ENCODE results near the gene LCAT. TPM values are rescaled to one million over a fixed set of nuclear protein-coding genes. Genes with fewer than 3 reads are reported as not detected.

The LCAT gene
- total and polyA plus RNA-seq, 8 donors = 10.1 to 20.7 (median 17.6) TPM

DNA sequence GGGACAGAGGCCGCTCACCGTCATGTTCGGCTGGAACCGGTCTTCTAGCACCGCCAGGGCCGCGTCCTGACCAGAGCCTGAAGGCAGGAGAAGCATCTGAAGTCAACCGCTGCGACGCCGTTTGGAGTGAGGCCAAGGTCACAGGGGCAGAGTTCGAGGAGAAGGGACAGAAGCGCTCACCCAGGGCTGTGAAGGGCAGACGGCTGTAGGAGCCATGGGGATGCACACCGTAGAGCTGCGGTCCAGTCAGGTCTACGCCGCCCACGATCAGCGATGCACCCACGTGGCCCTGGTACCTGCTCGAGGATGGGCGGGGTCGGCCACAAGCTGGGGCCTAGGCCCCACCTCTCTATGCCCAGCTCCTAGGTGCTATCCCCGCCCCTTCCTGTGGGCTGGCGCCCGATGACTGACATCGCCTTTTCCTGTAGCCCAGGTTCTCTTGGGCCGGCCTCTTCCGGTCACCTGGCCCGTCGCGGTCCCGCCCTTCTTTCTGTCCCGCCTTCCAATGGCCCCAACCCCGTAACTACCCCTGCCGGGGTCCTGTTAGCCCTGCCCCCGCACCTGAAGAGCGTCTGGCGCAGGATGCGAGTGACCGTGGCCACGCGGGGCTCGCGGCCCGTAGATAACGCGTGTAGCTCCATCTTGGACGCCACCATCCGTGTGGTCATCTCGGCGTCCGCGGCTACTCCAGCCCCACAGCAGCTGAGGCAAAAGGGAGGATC, 8.4 kb downstream of the LCAT start:
- DNase-seq = peak; percentile 97 to 99
- Histone ChIP-seq H3K36me3 (peaks cover 5 to 54% (median 38%) of the 10 kb centered on the region in 4 donors), H3K4me1 (peaks cover 27 to 39% (median 36%) of the 10 kb centered on the region in 4 donors), H3K9me3 (no peaks in the 10 kb centered on the region), H3K4me3 (peak overlapping the region; percentile 75 to 89 (median 88)), H3K27ac (peak overlapping the region; percentile 81 to 99 (median 97)), H3K27me3 (no peaks in the 10 kb centered on the region)
- WGBS, 5 donors = 2 to 6% (median 3%) methylated on average over 25 to 55 of the region's 55 CpGs
- TF ChIP-seq POLR2A (IDR thresholded peaks at IDR 0.05) (no peak), POLR2AphosphoS5 (IDR thresholded peaks at IDR 0.05) (peak; percentile 29 to 94 (median 80)), CTCF (IDR thresholded peaks at IDR 0.05) (peak in 1 of 7 experiments; percentile 17), EP300 (IDR thresholded peaks at IDR 0.05) (no peak)
- intact Hi-C loops (cut with DNase I; ENCODE audit: low total_unique reads) = loop anchor here (10.0 kb wide), 1 partner anchor 111 kb away; no protein-coding TSS in a partner anchor

DNA sequence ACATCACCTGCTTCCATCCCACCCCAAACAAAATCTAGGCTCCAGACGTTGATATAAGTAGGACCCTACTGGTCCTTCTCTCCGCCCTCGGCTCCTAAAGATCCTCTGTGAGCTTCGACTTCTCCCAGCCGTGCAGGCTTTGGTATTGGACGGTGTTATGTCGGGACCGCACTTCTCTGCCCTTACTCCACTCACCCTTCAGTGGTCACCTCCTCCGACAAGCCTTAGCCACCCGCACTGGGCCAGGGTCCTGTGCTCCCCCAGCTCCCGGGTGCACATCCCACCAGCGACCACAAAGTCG, 8.9 kb downstream of the LCAT start:
- Histone ChIP-seq H3K27me3 (no peaks in the 10 kb centered on the region), H3K36me3 (peaks cover 8 to 56% (median 41%) of the 10 kb centered on the region in 4 donors), H3K9me3 (no peaks in the 10 kb centered on the region), H3K4me3 (peak overlapping the region; percentile 75 to 89 (median 88)), H3K4me1 (peaks cover 25 to 35% (median 32%) of the 10 kb centered on the region in 4 donors), H3K27ac (peak overlapping the region; percentile 6 to 99 (median 97))
- TF ChIP-seq POLR2AphosphoS5 (IDR thresholded peaks at IDR 0.05) = no peak
- TF ChIP-seq EP300 (IDR thresholded peaks at IDR 0.05) = no peak
- TF ChIP-seq CTCF (IDR thresholded peaks at IDR 0.05) = no peak
- no peak for TF ChIP-seq POLR2A (IDR thresholded peaks at IDR 0.05)
- DNase-seq = no peak
- intact Hi-C loops (cut with DNase I; ENCODE audit: low total_unique reads) = loop anchor here (10.0 kb wide), 1 partner anchor 110 kb away; no protein-coding TSS in a partner anchor
- WGBS, 5 donors = 17 to 57% (median 30%) methylated on average over 9 to 13 of the region's 13 CpGs

DNA sequence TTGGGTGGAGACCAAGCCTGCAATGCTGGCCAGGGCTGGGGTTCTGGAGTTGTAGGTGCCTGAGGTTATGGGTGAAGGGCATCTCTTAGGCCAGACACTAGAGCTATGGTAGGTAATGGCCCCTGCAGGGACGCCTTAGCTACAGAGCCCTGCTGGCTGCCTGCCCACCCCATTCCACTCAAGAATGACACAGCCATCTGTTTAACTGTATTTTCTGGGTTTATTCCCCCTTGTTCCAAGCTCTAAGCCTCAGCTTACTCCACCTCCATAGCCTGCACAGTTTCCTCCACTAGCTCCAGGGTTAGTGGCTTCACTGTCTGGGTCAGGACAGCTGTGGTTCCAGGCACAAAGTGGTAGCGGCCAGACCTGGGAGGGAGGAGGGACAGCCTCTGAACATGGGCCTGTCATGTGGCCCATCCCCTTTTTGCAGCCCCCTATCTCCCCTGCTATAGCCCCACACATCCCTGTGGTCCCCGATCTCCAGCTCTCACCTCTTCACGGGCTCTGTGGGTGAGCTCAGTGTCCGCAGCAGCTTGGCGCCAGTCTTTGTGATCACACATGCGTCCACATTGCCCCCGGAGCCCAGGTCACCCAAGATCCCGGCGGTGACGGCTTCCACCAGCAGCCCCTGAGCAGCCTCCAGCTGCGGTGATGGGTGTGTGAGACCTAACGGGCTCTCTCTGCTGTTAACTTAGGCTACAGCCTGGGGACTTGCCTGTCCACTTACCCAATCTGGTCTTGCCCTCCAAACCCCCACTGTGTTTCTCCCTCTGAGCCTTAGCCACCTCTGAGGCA, 9.4 kb downstream of the LCAT start:
- TF ChIP-seq EP300 (IDR thresholded peaks at IDR 0.05) (no peak), POLR2A (IDR thresholded peaks at IDR 0.05) (no peak), POLR2AphosphoS5 (IDR thresholded peaks at IDR 0.05) (no peak), CTCF (IDR thresholded peaks at IDR 0.05) (no peak)
- peak overlapping the region; percentile 75 to 89 (median 88) for H3K4me3 ChIP-seq
- H3K27ac ChIP-seq = peak overlapping the region in 3 of 5 donors; percentile 94 to 99 (median 97)
- H3K36me3 ChIP-seq = peaks cover 8 to 56% (median 44%) of the 10 kb centered on the region in 4 donors
- peaks cover 23 to 29% (median 27%) of the 10 kb centered on the region in 4 donors for H3K4me1 ChIP-seq
- no peak for DNase-seq
- intact Hi-C loops (cut with DNase I; ENCODE audit: low total_unique reads) = loop anchor here (10.0 kb wide), 1 partner anchor 110 kb away; no protein-coding TSS in a partner anchor
- H3K27me3 ChIP-seq = no peaks in the 10 kb centered on the region
- H3K9me3 ChIP-seq = no peaks in the 10 kb centered on the region
- 59 to 77% (median 69%) methylated on average over 13 of the region's 13 CpGs for WGBS, 5 donors

- Histone ChIP-seq H3K9me3 (no peaks in the 10 kb centered on the region), H3K4me1 (peaks cover 23 to 28% (median 27%) of the 10 kb centered on the region in 4 donors), H3K4me3 (no peak overlapping the region), H3K27ac (no peak overlapping the region), H3K27me3 (no peaks in the 10 kb centered on the region), H3K36me3 (peaks cover 8 to 62% (median 50%) of the 10 kb centered on the region in 4 donors)
- WGBS, 5 donors = 78 to 88% (median 85%) methylated on average over 7 of the region's 7 CpGs
- no peak for TF ChIP-seq POLR2AphosphoS5 (IDR thresholded peaks at IDR 0.05)
- TF ChIP-seq EP300 (IDR thresholded peaks at IDR 0.05) = no peak
- no peak for TF ChIP-seq CTCF (IDR thresholded peaks at IDR 0.05)
- no peak for TF ChIP-seq POLR2A (IDR thresholded peaks at IDR 0.05)
- DNase-seq = no peak
- intact Hi-C loops (cut with DNase I; ENCODE audit: low total_unique reads) = loop anchor here (10.0 kb wide), 1 partner anchor 109 kb away; no protein-coding TSS in a partner anchor
Observed at GRCh38 chr16:67933805-67934204, 10.1 kb downstream of the LCAT start.

Measured in stomach (tissue), 9 donors.